ENCODE data around the gene CCDC134. TPM values are rescaled to one million over a fixed set of nuclear protein-coding genes. Genes with fewer than 3 reads are reported as not detected.

Gene CCDC134
- total and polyA plus RNA-seq, 2 of the 8 experiments (the other 6 are each of a cell fraction or from before 2014, with no cell fraction given): 7.7 to 20.0 TPM

- no peak overlapping the region for H4K5ac ChIP-seq (ENCODE audit: insufficient read length, low read depth, low read length)
- H2BK15ac ChIP-seq (ENCODE audit: low read length): no peak overlapping the region
- no peak overlapping the region for H3K4me3 ChIP-seq (ENCODE audit: extremely low read depth in 1 of 4, insufficient read depth in 2 of 4, low read depth in 3 of 4, low read length in 4 of 4)
- H3K23ac ChIP-seq (ENCODE audit: insufficient read length): no peak overlapping the region
- H3K4ac ChIP-seq (replicated peaks; ENCODE audit: insufficient read length, low read depth, low read length): no peak overlapping the region
- H3K36me3 ChIP-seq (ENCODE audit: control insufficient read depth in 2 of 4, insufficient read depth in 4 of 4, low read length in 3 of 4): peaks cover 0 to 21% (median 7%) of the 10 kb centered on the region in 4 experiments; a peak in 6 of 8 replicates
- H2AK5ac ChIP-seq (ENCODE audit: low read depth, low read length): no peak overlapping the region
- ChIA-PET CTCF (ENCODE audit: partially characterized antibody) (interaction anchor here (1.1 to 1.4 kb wide), 2 partner anchors 38 to 71 kb away, joined by 3 to 5 read pairs; no protein-coding TSS in a partner anchor), POLR2A (ENCODE audit: partially characterized antibody) (interaction anchor here (2.0 kb wide), 1 partner anchor 17 kb away, joined by 4 read pairs; the partner anchor contains the start of gene CCDC134)
- no peak overlapping the region for H2AFZ ChIP-seq (ENCODE audit: low read length)
- no peak overlapping the region for H2BK12ac ChIP-seq (ENCODE audit: low read depth, low read length)
- peaks cover 0 to 11% of the 10 kb centered on the region in 2 experiments for H4K20me1 ChIP-seq (replicated peaks in 1 of 2; ENCODE audit: control insufficient read depth in 1 of 2, insufficient read depth in 2 of 2, low read length in 2 of 2)
- H3K14ac ChIP-seq (ENCODE audit: insufficient read length): no peak overlapping the region
- no peak for DNase-seq (ENCODE audit: low read depth in 1 of 2, low spot score in 2 of 2)
- no peaks in the 10 kb centered on the region for H3K4me1 ChIP-seq (replicated peaks in 1 of 4; ENCODE audit: control insufficient read depth in 3 of 4, insufficient read depth in 4 of 4, low read length in 3 of 4)
- no peak overlapping the region for H3K27ac ChIP-seq (ENCODE audit: low read depth, low read length)
- H3K79me2 ChIP-seq (ENCODE audit: control insufficient read depth in 1 of 2, insufficient read depth in 2 of 2, low read length in 2 of 2): no peaks in the 10 kb centered on the region
- H3K18ac ChIP-seq (ENCODE audit: extremely low read depth, low read length): no peak overlapping the region
- no peak overlapping the region for H4K8ac ChIP-seq (ENCODE audit: extremely low read depth, insufficient read depth, low read length)
- H2BK20ac ChIP-seq (ENCODE audit: low read length): no peak overlapping the region
- no peak for FAIRE-seq
- H4K91ac ChIP-seq (replicated peaks; ENCODE audit: insufficient read length, low read length): no peak overlapping the region
- H3K9me3 ChIP-seq (ENCODE audit: insufficient read depth in 2 of 2, low read depth in 1 of 2, low read length in 1 of 2): no peaks in the 10 kb centered on the region
- H2BK5ac ChIP-seq (ENCODE audit: low read depth, low read length): no peak overlapping the region
- no peak overlapping the region for H3K56ac ChIP-seq (replicated peaks; ENCODE audit: insufficient read length, low read depth, low read length)
- peaks cover 6% of the 10 kb centered on the region for H3K79me1 ChIP-seq (ENCODE audit: low read depth, low read length)
- H3K9ac ChIP-seq (replicated peaks in 1 of 4; ENCODE audit: extremely low read depth in 1 of 4, low read depth in 3 of 4, low read length in 3 of 4): no peak overlapping the region
- 97% methylated on average over 5 of the region's 5 CpGs; no CpG with 5 or more reads in 1 of the 2 experiments for WGBS, 2 experiments (ENCODE audit: extremely low coverage in 1 of 2, insufficient coverage in 1 of 2, insufficient read length in 1 of 2, insufficient replicate concordance in 2 of 2, low coverage in 1 of 2, low lambda C conversion rate in 2 of 2, missing lambda C conversion rate in 1 of 2)
- no peaks in the 10 kb centered on the region; a peak in 1 of 7 replicates for H3K27me3 ChIP-seq (replicated peaks in 1 of 4; ENCODE audit: control insufficient read depth in 3 of 4, extremely low read depth in 1 of 4, insufficient read depth in 3 of 4, low read length in 3 of 4)
- H2BK120ac ChIP-seq (replicated peaks; ENCODE audit: low read depth, low read length): no peak overlapping the region
- no peaks in the 10 kb centered on the region for H3K23me2 ChIP-seq (ENCODE audit: low read depth, low read length)
- H3K4me2 ChIP-seq (ENCODE audit: insufficient read depth in 1 of 2, low read depth in 2 of 2, low read length in 2 of 2): no peak overlapping the region
- TF ChIP-seq SP4 (IDR thresholded peaks at IDR 0.05; ENCODE audit: low read length): no peak
- TF ChIP-seq RFX5 (IDR thresholded peaks at IDR 0.05; ENCODE audit: borderline replicate concordance, low read depth, low read length): no peak
- TF ChIP-seq SIX5 (IDR thresholded peaks at IDR 0.05; ENCODE audit: low read depth, low read length): no peak
- TF ChIP-seq, protein P1, sequence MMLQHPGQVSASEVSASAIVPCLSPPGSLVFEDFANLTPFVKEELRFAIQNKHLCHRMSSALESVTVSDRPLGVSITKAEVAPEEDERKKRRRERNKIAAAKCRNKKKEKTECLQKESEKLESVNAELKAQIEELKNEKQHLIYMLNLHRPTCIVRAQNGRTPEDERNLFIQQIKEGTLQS (IDR thresholded peaks at IDR 0.05; ENCODE audit: insufficient read depth, low read depth, low read length): no peak
- TF ChIP-seq ZNF274 (IDR thresholded peaks at IDR 0.05; ENCODE audit: borderline replicate concordance, extremely low read depth, low read length): no peak
- TF ChIP-seq TCF12 (IDR thresholded peaks at IDR 0.05; ENCODE audit: low read depth, low read length): no peak
- no peak for TF ChIP-seq SAP30 (IDR thresholded peaks at IDR 0.05; ENCODE audit: insufficient read depth, insufficient replicate concordance, low read length)
- TF ChIP-seq POLR2AphosphoS5 (IDR thresholded peaks at IDR 0.05; ENCODE audit: low read depth, low read length): no peak
- no peak for TF ChIP-seq TAF1 (IDR thresholded peaks at IDR 0.05; ENCODE audit: low read depth, low read length)
- no peak for TF ChIP-seq RNF2 (IDR thresholded peaks at IDR 0.05; ENCODE audit: borderline replicate concordance, low read depth, low read length, missing control alignments, poor library complexity, severe bottlenecking)
- TF ChIP-seq TAF7 (optimal IDR thresholded peaks at IDR 0.05; ENCODE audit: borderline replicate concordance, low read depth, low read length): no peak
- no peak for TF ChIP-seq GTF2F1 (IDR thresholded peaks at IDR 0.05; ENCODE audit: borderline replicate concordance, low read depth, low read length)
Measured at GRCh38 chr22:41818011-41818410, 17.5 kb downstream of the CCDC134 start.

All from H1 (cell line).